Liver (tissue), 9 donors: ENCODE results near the gene PPA2. TPM values are rescaled to one million over a fixed set of nuclear protein-coding genes. Genes with fewer than 3 reads are reported as not detected.

Experiments
- DNase-seq: peaks from one replicate; pipeline ENCODE4 v3.0.0-alpha.2; 2017; ENCODE audit warnings: low spot score
- H3K27ac ChIP-seq, 2 donors: one replicate each; pipeline ENCODE4 v1.7.0; 2013; ENCODE audit warnings: inconsistent platforms in 2 of 2, low read length in 2 of 2, control low read depth in 1 of 2, low read depth in 1 of 2, mild to moderate bottlenecking in 1 of 2
- H3K27me3 ChIP-seq, 4 donors: one replicate each; pipeline versions ENCODE4 v1.6.1 to v1.7.0; 2013; ENCODE audit warnings: low read length in 3 of 4, inconsistent platforms in 1 of 4, mild to moderate bottlenecking in 1 of 4, moderate library complexity in 1 of 4; ENCODE audit not compliant: control insufficient read depth in 4 of 4, insufficient read depth in 4 of 4
- H3K36me3 ChIP-seq, 4 donors: one replicate each; pipeline versions ENCODE4 v1.6.1 to v1.7.0; 2013; ENCODE audit warnings: low read length in 3 of 4, mild to moderate bottlenecking in 3 of 4, low read depth in 1 of 4, moderate library complexity in 1 of 4; ENCODE audit not compliant: control insufficient read depth in 4 of 4, insufficient read depth in 3 of 4
- H3K4me1 ChIP-seq, 4 donors: one replicate each; pipeline versions ENCODE4 v1.6.1 to v1.7.0; 2013; ENCODE audit warnings: low read length in 3 of 4, mild to moderate bottlenecking in 3 of 4, moderate library complexity in 1 of 4; ENCODE audit not compliant: control insufficient read depth in 4 of 4, insufficient read depth in 4 of 4
- H3K4me3 ChIP-seq, 3 donors: one replicate each; pipeline versions ENCODE4 v1.6.1 to v1.7.0; 2013; ENCODE audit warnings: low read length in 3 of 3, control low read depth in 1 of 3, low read depth in 1 of 3, mild to moderate bottlenecking in 1 of 3
- H3K9ac ChIP-seq, 2 donors: one replicate each; pipeline ENCODE4 v1.7.0; 2013; ENCODE audit warnings: low read length in 2 of 2, mild to moderate bottlenecking in 2 of 2, moderate library complexity in 2 of 2, control low read depth in 1 of 2, low read depth in 1 of 2
- H3K9me3 ChIP-seq, 4 donors: one replicate each; pipeline versions ENCODE4 v1.6.1 to v1.7.0; 2013; ENCODE audit warnings: low read length in 3 of 4; ENCODE audit not compliant: control insufficient read depth in 4 of 4
- ATF3 ChIP-seq: IDR thresholded peaks from 2 replicates; pipeline ENCODE4 v1.6.1; 2016; ENCODE audit warnings: antibody characterized with exemption
- CTCF ChIP-seq: fragments of 150-350 bp; IDR thresholded peaks from 2 replicates; pipeline ENCODE4 v1.5.1; 2017; ENCODE audit warnings: improper control_type of control experiment, low read depth, low read length; ENCODE audit not compliant: missing input control
- EGR1 ChIP-seq, 2 donors: IDR thresholded peaks; 2 replicates each; pipeline ENCODE4 v1.6.1; 2016 to 2018; ENCODE audit warnings: antibody characterized with exemption in 2 of 2, low read depth in 2 of 2
- FOXA1 ChIP-seq: IDR thresholded peaks from 2 replicates; pipeline ENCODE4 v1.6.1; 2016; ENCODE audit warnings: antibody characterized with exemption
- FOXA2 ChIP-seq: IDR thresholded peaks from 2 replicates; pipeline ENCODE4 v1.6.1; 2016; ENCODE audit warnings: antibody characterized with exemption
- GABPA ChIP-seq, 2 donors: IDR thresholded peaks in 1 of 2; conservative IDR thresholded peaks in 1 of 2; 2 replicates each; pipeline ENCODE4 v1.6.1; 2016; ENCODE audit warnings: antibody characterized with exemption in 2 of 2, mild to moderate bottlenecking in 1 of 2, moderate library complexity in 1 of 2
- JUND ChIP-seq, 2 donors: IDR thresholded peaks; 2 replicates each; pipeline ENCODE4 v1.6.1; 2016; ENCODE audit warnings: antibody characterized with exemption in 2 of 2
- MAX ChIP-seq: IDR thresholded peaks from 2 replicates; pipeline ENCODE4 v1.6.1; 2016; ENCODE audit warnings: antibody characterized with exemption
- NR2F2 ChIP-seq: IDR thresholded peaks from 2 replicates; pipeline ENCODE4 v1.6.1; 2016; ENCODE audit warnings: antibody characterized with exemption
- RAD21 ChIP-seq, 2 donors: IDR thresholded peaks; 2 replicates each; pipeline ENCODE4 v1.6.1; 2016; ENCODE audit warnings: antibody characterized with exemption in 2 of 2, mild to moderate bottlenecking in 2 of 2
- REST ChIP-seq: IDR thresholded peaks from 2 replicates; pipeline ENCODE4 v1.6.1; 2016; ENCODE audit warnings: antibody characterized with exemption, mild to moderate bottlenecking
- RXRA ChIP-seq, 2 donors: IDR thresholded peaks; 2 replicates each; pipeline ENCODE4 v1.6.1; 2017 to 2018; ENCODE audit warnings: antibody characterized with exemption in 2 of 2, mild to moderate bottlenecking in 1 of 2
- SP1 ChIP-seq: IDR thresholded peaks from 2 replicates; pipeline ENCODE4 v1.6.1; 2018; ENCODE audit warnings: antibody characterized with exemption, mild to moderate bottlenecking
- TAF1 ChIP-seq: conservative IDR thresholded peaks from 2 replicates; pipeline ENCODE4 v1.6.1; 2016; ENCODE audit warnings: antibody characterized with exemption, mild to moderate bottlenecking
- YY1 ChIP-seq: IDR thresholded peaks from 2 replicates; pipeline ENCODE4 v1.6.1; 2016; ENCODE audit warnings: antibody characterized with exemption, mild to moderate bottlenecking
- ZBTB33 ChIP-seq: IDR thresholded peaks from 2 replicates; pipeline ENCODE4 v1.6.1; 2016; ENCODE audit warnings: antibody characterized with exemption
- WGBS: extraction: QIAGEN DNeasy Blood & Tissue Kit; methylation state at CpG from one replicate; pipeline ENCODE4 v1.1.7; 2013; 5-methylcytosine and 5-hydroxymethylcytosine counted together
- polyA plus RNA-seq, 2 donors: library from polyadenylated mRNA; stranded (reverse) in 1 of 2; unstranded in 1 of 2; fragments of 200-250 nt in 1 of 2; fragments of >200 nt in 1 of 2; fragmentation: Nextera tagmentation in 1 of 2; extraction: Ambion mirVana in 1 of 2; gene quantifications; one replicate each; pipeline versions ENCODE4 v1.2.1 to v1.2.3, GENCODE V29; 2013 to 2015
- total RNA-seq, 2 donors: library from RNA; depleted of rRNA; stranded (reverse); fragments of >200 nt; gene quantifications; one replicate each; pipeline ENCODE4 v1.2.3, GENCODE V29; 2014
- donor health status: healthy.
- donor health status: healthy.
- donor health status: healthy.
- donor health status: healthy.
- donor health status: healthy.

Gene PPA2
- total and polyA plus RNA-seq, 4 donors, result 48.3 to 102 (median 70.8) TPM

- H3K9me3 ChIP-seq, result no peaks in the 10 kb centered on the region
- H3K36me3 ChIP-seq, result no peaks in the 10 kb centered on the region
- TF ChIP-seq RAD21 (IDR thresholded peaks at IDR 0.05) (no peak), REST (no peak), FOXA2 (no peak), YY1 (no peak), EGR1 (IDR thresholded peaks at IDR 0.05; ENCODE audit: low read depth in 2 of 2) (no peak), GABPA (IDR thresholded peaks at IDR 0.05 in 1 of 2, conservative IDR thresholded peaks at IDR 0.05 in 1 of 2) (no peak), MAX (no peak), SP1 (no peak), CTCF (no peak), RXRA (IDR thresholded peaks at IDR 0.05) (no peak)
- peaks cover 0 to 5% (median 2%) of the 10 kb centered on the region in 4 donors for H3K4me1 ChIP-seq
- no peak for DNase-seq
- H3K9ac ChIP-seq, result no peak overlapping the region
- H3K27ac ChIP-seq, result no peak overlapping the region
- no peak overlapping the region for H3K4me3 ChIP-seq
- H3K27me3 ChIP-seq, result no peaks in the 10 kb centered on the region
These were observed 129.7 kb downstream of the PPA2 start for GRCh38 chr4:105344141-105344540.

- no peak for TF ChIP-seq CTCF
- TF ChIP-seq ZBTB33, result no peak
- no peak for TF ChIP-seq JUND (IDR thresholded peaks at IDR 0.05)
- no peak for TF ChIP-seq EGR1 (IDR thresholded peaks at IDR 0.05; ENCODE audit: low read depth in 2 of 2)
- TF ChIP-seq TAF1, result no peak
- no peak for TF ChIP-seq ATF3
- TF ChIP-seq RXRA (IDR thresholded peaks at IDR 0.05), result no peak
- TF ChIP-seq FOXA1, result no peak
- TF ChIP-seq SP1, result no peak
- no peak for TF ChIP-seq NR2F2
- Histone ChIP-seq H3K9me3 (no peaks in the 10 kb centered on the region), H3K27ac (no peak overlapping the region), H3K4me1 (peaks cover 0 to 5% (median 2%) of the 10 kb centered on the region in 4 donors), H3K9ac (no peak overlapping the region), H3K27me3 (no peaks in the 10 kb centered on the region), H3K36me3 (no peaks in the 10 kb centered on the region), H3K4me3 (no peak overlapping the region)
- DNase-seq, result no peak
- WGBS, result 84% methylated on average over 8 of the region's 8 CpGs
These were observed 130.5 kb downstream of the PPA2 start for GRCh38 chr4:105343146-105343931.
